NCI-H1694 (cell line): ENCODE results near the gene RBAK.
"Not testable (repeated sequence)": the region's sequence is repeated elsewhere in the genome, so short reads cannot be mapped to it uniquely, and the experiment has no call there.

Experiments
- DNase-seq: peaks from one replicate; lab custom pipeline; 2025; lab: John Stamatoyannopoulos, UW

The RBAK gene

GRCh38 chr7:5051731-5052130 is 6.1 kb downstream of the RBAK start:
- not testable (repeated sequence) for DNase-seq

DNA sequence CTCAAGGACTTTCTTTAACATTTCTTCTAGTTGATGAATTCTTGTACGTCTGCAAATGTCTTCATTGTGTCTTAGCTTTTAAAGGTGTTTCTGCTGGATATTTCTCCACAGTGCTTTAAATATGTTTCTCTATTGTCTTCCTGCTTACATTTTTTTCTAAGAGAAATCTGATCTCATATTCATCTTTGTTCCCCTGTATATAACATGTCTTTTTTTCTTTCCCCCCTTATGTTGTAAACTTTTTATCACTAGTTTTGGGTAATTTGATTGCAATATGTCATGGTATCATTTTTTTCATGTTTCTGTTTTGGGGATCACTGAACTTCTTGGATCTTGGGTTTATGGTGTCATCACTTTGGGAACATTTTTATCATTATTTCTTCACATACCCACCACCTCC is 7.5 kb downstream of the RBAK start:
- DNase-seq: no peak

DNA sequence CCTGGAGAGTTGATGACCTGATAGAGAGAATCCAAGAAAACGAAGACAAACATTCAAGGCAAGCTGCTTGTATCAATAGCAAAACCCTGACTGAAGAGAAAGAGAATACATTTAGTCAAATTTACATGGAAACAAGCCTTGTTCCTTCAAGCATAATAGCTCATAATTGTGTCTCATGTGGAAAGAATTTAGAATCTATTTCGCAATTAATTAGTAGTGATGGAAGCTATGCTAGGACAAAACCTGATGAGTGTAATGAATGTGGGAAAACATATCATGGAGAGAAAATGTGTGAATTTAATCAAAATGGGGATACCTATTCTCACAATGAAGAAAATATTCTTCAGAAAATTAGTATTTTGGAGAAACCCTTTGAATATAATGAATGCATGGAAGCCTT is 18.0 kb downstream of the RBAK start:
- no peak for DNase-seq

- no peak for DNase-seq
Observed at GRCh38 chr7:5064391-5065106, 18.9 kb downstream of the RBAK start.

DNA sequence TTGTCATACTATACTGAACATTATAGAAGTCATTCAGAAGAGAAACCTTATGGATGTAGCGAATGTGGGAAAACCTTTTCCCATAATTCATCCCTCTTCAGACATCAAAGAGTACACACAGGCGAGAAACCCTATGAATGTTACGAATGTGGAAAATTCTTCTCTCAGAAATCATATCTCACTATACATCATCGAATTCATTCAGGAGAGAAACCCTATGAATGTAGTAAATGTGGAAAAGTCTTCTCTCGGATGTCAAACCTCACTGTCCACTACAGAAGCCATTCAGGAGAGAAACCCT is 19.4 kb downstream of the RBAK start:
- no peak for DNase-seq

DNA sequence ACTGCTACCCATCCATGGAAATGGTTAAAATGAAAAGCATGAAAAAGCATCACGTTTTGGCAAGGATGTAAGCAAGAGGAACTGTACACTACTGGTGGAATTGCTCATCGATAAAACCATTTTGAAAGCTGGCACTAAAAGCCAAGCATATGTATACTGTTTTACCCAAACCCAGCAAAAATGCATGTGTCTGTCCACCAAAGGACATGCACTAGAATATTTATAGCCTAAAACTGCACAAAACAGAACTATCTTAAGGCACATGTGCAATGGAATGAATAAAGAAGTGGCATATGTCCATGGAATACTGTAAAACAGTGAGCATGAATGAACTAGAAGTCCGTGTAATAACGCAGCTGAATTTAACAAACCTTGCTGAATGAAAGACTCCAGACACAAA is 22.9 kb downstream of the RBAK start:
- no peak for DNase-seq

DNA sequence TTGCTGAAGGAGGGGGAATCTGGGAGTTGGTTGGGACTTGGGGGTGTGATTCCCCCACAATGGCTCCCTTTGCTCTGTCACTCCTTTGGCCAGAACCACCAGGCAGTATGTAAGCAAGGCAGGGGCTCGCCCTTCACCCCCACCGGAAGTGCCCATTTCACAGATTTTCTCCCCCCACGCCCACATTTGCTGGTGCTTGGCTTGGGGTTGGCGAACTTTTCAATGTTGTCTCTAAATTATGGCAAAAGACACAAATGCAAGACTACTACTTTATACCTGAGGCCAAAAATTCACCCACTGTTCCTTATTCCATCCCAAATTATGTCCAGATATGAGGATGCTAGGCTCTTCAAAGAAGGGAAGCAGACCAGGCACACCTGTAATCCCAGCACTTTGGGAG is 24.5 kb downstream of the RBAK start:
- no peak for DNase-seq

DNA sequence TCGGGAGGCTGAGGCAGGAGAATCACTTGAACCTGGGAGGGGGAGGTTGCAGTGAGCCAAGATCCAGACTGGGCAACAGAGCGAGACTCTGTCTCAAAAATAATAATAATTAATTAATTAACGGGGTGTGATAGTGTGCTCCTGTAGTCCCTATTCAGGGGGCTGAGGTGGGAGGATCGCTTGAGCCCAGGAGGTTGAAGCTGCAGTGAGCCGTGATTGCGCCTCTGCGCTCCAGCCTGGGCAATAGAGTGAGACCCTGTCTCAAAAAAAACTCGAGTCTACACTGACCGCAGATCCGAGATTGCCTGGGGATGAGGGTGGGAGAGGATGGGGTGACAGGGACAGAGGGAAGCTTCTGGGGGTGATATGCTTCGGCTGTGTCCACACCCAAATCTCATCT is 29.5 kb downstream of the RBAK start:
- not testable (repeated sequence) for DNase-seq

DNA sequence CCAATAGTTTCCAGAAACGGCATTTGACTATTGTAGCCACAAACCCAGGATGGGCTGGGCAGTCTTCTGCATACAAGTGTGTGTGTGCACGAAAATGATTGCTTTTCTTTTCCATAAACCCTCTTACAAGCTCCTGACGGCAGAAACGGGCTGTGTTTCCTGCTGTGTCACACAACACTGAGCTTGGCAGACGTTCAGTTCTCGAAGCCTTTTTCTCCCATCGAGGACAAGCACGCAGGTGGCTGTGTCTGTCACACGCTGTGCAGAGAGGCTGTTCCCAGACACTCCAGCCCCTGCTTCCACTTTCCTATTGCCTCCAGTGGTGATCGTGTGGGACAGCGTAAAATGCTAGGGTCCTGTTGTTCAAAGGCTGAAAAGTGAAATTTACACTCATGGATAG is 32.1 kb downstream of the RBAK start:
- peak; percentile 51 for DNase-seq

DNA sequence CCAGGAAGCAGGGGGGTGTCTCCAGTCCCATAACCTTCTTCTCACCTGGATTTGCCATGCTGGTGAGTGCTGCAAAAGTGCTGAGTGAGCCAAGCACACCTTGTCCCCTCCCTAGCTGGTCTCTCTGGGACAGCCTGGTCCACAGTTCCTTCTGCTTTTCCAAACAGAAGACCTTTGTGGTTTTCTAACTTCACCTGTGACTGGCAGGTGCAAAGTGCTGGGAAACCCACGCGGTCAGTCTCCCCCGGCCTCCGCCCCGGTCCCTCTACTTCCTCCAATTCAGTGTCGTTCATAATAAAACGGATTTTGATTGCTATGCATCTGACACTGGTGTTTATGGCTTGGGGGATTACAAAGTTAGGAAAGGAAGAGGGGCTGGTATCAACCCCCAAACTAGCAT is 37.1 kb downstream of the RBAK start:
- no peak for DNase-seq

- no peak for DNase-seq
Observed at GRCh38 chr7:5083311-5083711, 37.7 kb downstream of the RBAK start.

- DNase-seq: no peak
Observed at GRCh38 chr7:5086256-5086655, 40.6 kb downstream of the RBAK start.

GRCh38 chr7:5088228-5088833 is 42.7 kb downstream of the RBAK start:
- not testable (repeated sequence) for DNase-seq

GRCh38 chr7:5088906-5089305 is 43.2 kb downstream of the RBAK start:
- no peak for DNase-seq

GRCh38 chr7:5093948-5094347 is 48.3 kb downstream of the RBAK start:
- DNase-seq: no peak

DNA sequence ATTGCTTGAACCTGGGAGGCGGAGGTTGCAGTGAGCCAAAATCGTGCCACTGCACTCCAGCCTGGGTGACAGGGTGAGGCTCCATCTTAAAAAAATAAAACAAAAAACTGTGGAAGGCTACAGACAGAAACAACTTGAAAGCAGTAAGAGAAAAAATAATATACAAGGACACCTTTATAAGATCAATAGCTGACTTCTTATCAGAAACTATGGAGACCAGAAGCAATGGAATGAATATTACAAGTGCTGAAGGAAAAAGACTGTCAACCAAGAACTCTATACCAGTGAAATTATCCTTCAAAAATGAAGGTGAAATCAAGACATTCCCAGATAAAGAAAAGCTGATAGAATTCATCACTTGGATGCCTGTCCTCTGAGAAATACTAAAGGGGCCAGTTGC is 49.0 kb downstream of the RBAK start:
- no peak for DNase-seq

DNA sequence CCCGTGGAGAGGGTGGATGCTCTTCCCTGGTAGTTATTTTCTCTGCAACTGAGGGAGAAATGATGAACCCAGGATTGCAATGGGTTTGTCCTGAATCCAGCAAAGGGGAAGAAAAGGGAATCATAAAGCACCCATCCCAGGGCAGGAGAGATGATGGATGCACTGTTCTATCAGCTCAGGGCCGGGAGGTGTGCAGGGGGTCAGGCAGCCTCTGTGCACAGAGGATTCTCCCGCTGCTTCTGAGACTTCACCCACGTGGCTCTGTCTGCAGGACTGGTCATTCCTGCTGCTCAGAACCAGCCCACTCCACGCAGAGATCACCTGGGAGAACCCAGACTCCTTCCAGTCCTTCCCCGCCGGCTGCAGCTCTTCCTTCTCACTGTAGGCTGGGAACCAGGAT is 70.7 kb downstream of the RBAK start:
- DNase-seq: no peak

GRCh38 chr7:5117095-5117970 is 71.7 kb downstream of the RBAK start:
- no peak for DNase-seq
